T-helper 2 cell treated with Interferon-gamma antibody and Interleukin-4, amounts not matched to agents 100 ng/mL and 5 ng/mL, for 36 hours (primary cell): ENCODE measurements around the gene PITPNC1. TPM values are rescaled to one million over a fixed set of nuclear protein-coding genes. Genes with fewer than 3 reads are reported as not detected.

Source experiments
- intact Hi-C: fragments of 100-400 bp; cut with micrococcal nuclease; formaldehyde crosslinking; loops from one replicate; pipeline ENCODE4 v1.15.1; 2023
- total RNA-seq: library from RNA; stranded (reverse); gene quantifications from 2 replicates; pipeline ENCODE4 v1.2.3, GENCODE V29; 2022

PITPNC1 gene
- total RNA-seq, 1 donor from 2014 or later: 24.7 TPM

GRCh38 chr17:67452681-67453554 lies 75.8 kb downstream of the PITPNC1 start:
- intact Hi-C loops: loop anchor here (1.0 to 2.0 kb wide), 3 partner anchors 12 to 22 kb away; no protein-coding TSS in a partner anchor

- intact Hi-C loops: no loop called here
Observed at GRCh38 chr17:67456103-67456502, 79.0 kb downstream of the PITPNC1 start.

GRCh38 chr17:67456889-67457288 lies 79.8 kb downstream of the PITPNC1 start:
- intact Hi-C loops: no loop called here

- intact Hi-C loops: no loop called here
Observed at GRCh38 chr17:67458203-67458602, 81.1 kb downstream of the PITPNC1 start.

- intact Hi-C loops: no loop called here
Observed at GRCh38 chr17:67459985-67460384, 82.9 kb downstream of the PITPNC1 start.

- intact Hi-C loops: no loop called here
Observed at GRCh38 chr17:67461228-67461780, 84.2 kb downstream of the PITPNC1 start.

GRCh38 chr17:67461876-67462275 lies 84.8 kb downstream of the PITPNC1 start:
- intact Hi-C loops: no loop called here

- intact Hi-C loops: no loop called here
Observed at GRCh38 chr17:67466251-67466796, 89.2 kb downstream of the PITPNC1 start.

- intact Hi-C loops: no loop called here
Observed at GRCh38 chr17:67467500-67468455, 90.7 kb downstream of the PITPNC1 start.

GRCh38 chr17:67469208-67469980 lies 92.3 kb downstream of the PITPNC1 start:
- intact Hi-C loops: no loop called here

- intact Hi-C loops: loop anchor here (10.0 kb wide), 2 partner anchors 135 to 245 kb away; partner anchors contain the start of gene NOL11
Observed at GRCh38 chr17:67470163-67470562, 93.1 kb downstream of the PITPNC1 start.

GRCh38 chr17:67471118-67471517 lies 94.0 kb downstream of the PITPNC1 start:
- intact Hi-C loops: loop anchor here (10.0 kb wide), 2 partner anchors 134 to 244 kb away; partner anchors contain the start of gene NOL11

- intact Hi-C loops: loop anchor here (10.0 kb wide), 2 partner anchors 132 to 242 kb away; partner anchors contain the start of gene NOL11
Observed at GRCh38 chr17:67472606-67473005, 95.5 kb downstream of the PITPNC1 start.

GRCh38 chr17:67474081-67474661 lies 97.1 kb downstream of the PITPNC1 start:
- intact Hi-C loops: loop anchor here (2.0 to 10.0 kb wide), 3 partner anchors 39 to 241 kb away; partner anchors contain the start of gene NOL11

- intact Hi-C loops: loop anchor here (1.0 to 10.0 kb wide), 6 partner anchors 22 to 239 kb away; partner anchors contain the start of genes NOL11 and PITPNC1
Observed at GRCh38 chr17:67475161-67475937, 98.3 kb downstream of the PITPNC1 start.

GRCh38 chr17:67476787-67477335 lies 99.8 kb downstream of the PITPNC1 start:
- intact Hi-C loops: loop anchor here (10.0 kb wide), 2 partner anchors 128 to 238 kb away; partner anchors contain the start of gene NOL11

GRCh38 chr17:67477687-67478086 lies 100.6 kb downstream of the PITPNC1 start:
- intact Hi-C loops: loop anchor here (10.0 kb wide), 2 partner anchors 127 to 237 kb away; partner anchors contain the start of gene NOL11

GRCh38 chr17:67478401-67479041 lies 101.4 kb downstream of the PITPNC1 start:
- intact Hi-C loops: loop anchor here (10.0 kb wide), 2 partner anchors 126 to 236 kb away; partner anchors contain the start of gene NOL11
